GM19099 (cell line): ENCODE data around the gene COL1A1.

Source experiments
- POLR2A ChIP-seq: IDR thresholded peaks from 3 replicates; pipeline ENCODE4 v1.6.1; 2011; ENCODE audit warnings: low read depth; ENCODE audit not compliant: insufficient read length; ENCODE audit errors: extremely low read depth

Gene COL1A1

DNA sequence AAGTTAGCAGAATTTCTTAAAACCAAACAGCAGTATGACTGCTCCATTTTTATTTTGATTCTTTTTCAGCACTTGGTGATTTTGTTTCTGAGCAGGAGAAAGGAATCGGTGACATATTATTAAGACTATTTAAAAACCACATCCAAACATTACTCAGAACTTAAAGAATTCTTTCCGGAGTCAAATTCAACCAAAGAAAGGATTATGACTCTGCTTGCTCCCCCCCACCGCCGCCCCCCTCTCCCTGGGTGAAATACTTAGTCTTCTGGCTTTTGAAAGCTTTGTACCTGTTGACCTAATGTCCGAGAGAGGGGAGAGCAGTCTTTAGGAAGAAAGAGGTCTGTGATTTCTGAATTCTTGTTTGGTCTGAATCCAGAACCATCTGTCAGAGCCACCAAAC, 17.9 kb upstream of the COL1A1 start:
- TF ChIP-seq POLR2A = no peak

DNA sequence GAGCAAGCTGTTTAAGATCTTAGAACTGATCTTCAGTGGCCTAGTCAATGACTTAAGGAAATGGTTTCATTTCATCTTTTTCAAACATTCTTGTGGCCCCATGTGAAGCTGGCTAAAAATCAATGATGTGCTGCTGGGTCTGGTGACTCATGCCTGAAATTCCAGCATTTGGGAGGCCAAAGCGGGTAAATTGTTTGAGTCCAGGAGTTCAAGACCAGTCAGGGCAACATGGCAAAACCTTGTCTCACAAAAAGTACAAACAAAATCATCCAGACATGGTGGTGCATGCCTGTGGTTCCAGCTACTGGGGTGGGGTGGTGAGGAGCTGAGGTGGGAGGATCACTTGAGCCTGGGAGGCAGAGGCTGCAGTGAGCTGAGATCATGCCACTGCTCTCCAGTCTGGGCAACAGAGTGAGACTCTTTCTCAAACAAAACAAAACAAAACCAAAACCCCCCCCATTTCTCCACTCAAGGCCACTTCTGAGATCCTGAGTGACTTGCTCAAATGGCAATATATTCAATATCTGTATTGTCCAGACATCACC, 17.4 kb upstream of the COL1A1 start:
- TF ChIP-seq POLR2A = no peak

DNA sequence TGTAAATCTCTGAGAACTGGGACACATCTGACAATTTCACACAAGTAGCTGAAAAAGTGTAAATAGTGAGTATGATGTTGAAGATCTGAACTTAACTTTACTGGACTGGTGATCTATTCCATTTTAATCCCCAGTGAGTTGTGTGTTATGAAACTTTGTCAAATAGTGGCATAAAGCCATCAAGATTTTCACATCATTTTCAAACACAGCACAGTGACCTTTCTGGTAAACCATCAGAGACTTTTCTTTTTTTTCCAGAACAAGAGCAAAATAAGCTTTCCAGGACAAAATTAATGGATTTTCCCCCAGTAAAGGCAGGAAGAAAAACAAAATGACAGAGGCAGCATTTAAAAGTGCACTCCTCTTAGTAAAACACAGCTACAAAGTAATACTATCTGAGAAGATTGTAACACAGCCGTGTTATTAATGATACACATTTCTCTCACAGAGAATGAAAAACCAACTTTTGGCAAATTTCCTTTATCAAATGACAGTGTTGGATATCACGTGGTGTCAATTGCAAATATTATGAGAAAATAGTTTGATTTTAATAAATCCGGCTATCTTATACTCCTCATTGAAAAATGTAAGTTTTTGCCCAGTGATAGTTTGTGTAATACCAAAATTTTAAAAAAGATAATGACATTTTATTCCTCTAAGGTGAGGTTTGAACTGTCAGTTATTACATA, 16.8 kb upstream of the COL1A1 start:
- no peak for TF ChIP-seq POLR2A

DNA sequence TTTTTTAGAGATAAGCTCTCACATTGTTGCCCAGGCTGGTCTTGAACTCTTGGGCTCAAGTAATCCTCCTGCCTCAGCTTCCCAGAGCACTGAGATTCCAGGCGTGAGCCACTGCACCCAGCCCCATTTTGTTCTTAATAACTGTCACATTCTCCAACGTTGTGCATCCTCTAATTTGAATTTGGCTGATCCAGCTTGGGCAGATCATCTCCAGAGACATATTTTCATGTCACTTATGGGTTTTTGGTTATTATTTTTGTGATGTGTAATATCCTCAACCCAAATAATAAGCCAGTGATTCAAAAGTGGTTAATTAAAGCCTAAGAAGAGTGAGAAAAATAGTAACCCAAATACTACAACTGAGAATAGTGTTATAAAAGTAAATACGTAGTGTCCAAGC, 16.2 kb upstream of the COL1A1 start:
- no peak for TF ChIP-seq POLR2A

DNA sequence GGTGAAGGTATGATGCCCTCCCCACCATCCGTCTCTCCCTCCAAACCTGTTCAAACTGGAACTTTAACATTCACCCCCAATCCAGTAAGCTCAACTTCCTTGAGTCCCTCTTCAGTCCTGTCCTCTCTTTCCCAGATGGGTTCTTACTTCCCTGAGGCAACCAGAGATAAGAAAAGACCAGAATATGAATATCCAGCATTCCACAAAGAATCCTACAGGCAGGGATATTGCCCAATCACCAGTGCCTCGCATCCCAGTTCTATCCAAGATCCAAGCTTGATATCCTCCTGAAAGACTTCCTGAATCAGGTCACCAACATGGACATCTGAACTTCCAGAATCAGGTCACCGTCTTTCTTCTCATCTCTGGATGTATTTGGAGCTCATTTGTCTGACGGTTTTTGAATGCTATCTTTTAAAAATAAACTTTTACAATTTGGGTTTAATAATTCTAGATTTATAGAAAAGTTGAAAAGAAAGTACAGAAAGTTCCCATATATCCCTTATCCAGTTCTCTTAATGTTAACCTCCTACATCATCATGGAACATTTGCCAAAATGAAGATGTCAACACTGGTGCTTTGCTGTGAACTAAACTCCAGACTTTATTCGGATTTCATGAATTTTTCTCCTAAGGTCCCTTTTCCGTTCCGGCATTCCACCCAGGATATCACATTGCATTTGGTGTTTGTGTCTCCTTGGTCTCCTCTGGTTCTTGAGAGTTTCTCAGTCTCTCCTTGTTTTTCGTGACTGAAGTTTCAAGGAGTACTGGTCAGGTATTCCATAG, 13.7 kb upstream of the COL1A1 start:
- TF ChIP-seq POLR2A = no peak

DNA sequence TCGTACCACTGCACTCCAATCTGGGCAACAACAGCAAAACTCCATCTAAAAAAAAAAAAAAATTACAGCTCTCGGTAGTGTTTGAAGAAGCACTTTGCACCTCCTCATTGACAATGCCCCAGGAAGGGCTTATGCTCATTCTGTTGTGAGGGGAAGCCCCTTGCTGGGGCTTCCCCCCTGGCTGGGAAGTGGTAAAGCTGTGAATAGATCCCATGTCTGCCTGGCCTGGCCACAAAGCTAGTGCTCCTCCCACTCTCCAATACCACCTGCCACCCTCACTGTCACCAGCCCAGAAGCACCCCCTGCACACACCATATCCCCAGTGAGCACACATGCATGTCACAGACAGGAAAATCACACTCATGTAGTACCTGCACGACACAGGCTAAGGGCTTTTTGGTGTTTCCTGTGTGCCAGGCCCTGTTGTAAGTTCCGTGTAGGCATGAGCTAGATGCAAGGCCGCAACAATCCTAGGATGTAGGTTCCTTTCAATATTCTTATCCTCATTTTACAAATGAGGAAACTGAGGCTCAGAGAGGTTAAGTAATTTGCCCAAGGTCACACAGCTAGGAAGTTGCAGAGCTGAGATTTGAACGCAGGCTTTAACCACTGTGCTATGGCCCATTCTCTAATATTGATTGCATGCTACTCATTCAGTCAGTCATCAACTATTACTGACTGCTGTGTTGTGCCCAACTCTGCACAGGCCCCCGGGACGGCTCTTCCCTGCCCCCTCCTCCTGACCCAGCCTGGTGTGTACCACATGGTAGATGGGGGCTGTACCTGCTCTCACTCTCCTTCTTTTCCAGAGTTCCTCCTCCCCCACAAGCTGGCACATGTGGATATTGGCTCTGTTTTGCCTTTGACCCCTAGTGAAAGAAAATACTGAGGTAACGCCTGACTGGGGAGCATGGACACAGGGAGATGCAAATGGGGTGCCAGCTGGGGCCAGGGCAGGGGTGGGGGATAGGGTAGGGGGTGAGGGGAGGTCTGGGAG, 11.9 kb upstream of the COL1A1 start:
- no peak for TF ChIP-seq POLR2A

DNA sequence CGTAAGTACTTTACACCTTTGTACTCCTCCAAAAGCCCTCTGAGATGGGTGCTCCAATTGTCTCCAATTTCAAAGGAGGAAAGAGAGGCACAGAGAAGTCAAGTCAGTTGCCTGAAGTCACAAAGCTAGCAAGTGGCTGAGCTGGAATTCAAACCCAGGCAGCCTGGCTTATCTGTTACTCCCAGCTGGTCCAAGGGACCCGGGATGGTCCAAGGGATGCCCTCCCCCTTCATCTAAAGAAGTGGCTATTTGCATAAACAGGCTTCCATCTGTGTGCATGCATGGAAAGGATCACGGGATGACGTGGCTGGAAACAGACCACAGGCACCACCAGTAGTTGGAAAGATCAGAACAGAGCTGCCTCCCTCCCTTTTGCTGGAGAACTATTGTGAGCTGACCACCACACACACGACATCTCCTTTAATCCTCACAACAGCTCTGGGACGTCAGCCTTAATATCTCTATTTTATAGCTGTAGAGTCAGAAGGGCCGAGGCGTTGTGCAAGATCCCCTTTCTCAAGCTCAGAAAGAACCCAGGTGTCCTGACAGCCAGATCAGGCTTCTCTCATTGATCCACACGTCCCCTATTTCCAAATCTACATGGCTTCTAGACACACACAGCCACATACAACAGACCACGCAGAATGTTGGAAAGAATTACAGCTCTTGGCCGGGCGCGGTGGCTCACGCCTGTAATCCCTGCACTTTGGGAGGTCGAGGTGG, 10.9 kb upstream of the COL1A1 start:
- no peak for TF ChIP-seq POLR2A

DNA sequence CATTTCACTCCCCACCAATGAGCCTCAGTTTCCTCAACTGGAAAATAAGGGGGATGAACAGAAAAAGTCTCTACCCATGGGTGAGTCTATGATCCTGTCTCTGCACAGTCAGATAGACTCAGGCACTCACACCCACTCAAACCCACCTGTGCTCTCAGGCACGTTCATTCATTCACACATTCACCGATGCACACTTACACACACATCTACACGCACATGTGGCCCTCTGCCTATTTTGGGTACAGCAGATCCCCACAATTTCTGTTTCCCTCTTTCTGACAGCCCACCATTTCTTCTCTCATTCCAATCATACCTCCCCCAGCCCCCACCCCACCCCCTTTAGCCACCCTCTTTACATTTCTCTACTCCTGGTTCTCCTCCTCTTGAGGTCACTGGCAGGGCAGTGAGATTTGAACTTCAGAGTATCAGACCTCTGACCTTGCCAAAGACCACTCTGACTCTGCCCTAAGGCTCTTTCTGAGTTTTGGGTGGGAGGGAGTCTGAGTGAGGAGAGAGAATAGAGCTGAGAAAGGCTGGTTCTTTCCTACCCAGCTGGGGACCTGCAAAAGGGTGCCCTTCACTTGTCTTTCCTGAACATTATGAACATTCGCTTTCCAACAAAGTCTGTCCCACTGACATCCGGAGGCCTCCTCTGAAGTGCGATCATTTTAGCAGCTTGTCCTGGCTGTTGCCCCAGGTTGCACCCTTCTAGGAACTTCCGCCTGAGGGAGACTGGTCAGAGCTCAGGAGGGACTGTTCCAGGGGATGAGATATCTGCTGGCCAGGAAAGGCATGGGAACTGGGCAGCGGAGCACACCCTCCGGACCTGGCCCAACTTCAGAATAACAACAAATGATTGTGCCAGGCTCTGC, 10.1 kb upstream of the COL1A1 start:
- no peak for TF ChIP-seq POLR2A

DNA sequence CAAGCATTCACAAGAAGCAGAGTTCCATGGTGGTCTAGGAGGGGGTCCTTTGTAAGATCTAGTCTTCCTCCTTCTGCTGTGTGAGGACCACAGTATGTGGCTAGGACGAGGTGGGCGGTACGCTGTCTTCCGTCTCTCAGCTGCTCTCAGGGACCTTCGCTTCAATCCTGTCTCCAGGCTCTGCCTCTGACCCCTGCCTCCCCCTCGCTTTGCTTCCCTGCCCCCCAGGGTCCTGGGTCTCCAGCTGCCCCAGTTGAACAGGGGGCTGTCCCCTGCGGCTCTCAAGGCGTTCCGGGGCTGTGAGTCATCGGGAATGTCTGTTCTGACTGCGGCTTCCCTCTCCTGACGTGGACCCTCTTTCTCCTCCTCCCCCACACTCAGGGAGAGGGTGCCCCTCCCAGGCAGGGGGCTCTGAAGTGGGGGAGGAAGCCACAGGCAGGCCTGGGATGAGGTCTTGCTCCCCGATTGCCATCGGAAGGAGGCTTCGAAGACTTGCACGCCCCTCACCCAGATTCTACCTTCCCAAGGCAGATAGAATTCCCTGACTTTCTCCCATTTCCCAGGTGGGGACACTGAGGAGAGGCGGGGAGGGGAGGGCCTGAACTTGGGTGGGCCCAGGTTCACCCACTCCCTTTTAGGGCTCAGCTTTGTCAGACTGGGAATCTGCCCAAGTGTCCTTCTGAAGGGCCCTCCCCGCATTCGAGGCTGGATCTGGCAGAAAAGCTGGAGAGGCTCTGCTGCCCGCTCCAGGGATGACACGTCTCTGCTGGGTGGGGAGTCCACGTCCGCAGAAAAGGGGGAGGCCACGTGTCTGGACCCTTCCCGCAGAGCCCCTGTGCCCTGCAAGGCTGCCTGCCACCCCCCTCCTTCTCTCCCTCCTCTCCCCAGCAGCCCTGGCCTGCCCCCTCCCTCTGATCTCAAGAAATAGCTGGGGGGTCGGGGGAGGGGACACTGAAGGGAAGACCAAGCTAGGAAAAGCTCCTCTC, 9.1 kb upstream of the COL1A1 start:
- TF ChIP-seq POLR2A = no peak

DNA sequence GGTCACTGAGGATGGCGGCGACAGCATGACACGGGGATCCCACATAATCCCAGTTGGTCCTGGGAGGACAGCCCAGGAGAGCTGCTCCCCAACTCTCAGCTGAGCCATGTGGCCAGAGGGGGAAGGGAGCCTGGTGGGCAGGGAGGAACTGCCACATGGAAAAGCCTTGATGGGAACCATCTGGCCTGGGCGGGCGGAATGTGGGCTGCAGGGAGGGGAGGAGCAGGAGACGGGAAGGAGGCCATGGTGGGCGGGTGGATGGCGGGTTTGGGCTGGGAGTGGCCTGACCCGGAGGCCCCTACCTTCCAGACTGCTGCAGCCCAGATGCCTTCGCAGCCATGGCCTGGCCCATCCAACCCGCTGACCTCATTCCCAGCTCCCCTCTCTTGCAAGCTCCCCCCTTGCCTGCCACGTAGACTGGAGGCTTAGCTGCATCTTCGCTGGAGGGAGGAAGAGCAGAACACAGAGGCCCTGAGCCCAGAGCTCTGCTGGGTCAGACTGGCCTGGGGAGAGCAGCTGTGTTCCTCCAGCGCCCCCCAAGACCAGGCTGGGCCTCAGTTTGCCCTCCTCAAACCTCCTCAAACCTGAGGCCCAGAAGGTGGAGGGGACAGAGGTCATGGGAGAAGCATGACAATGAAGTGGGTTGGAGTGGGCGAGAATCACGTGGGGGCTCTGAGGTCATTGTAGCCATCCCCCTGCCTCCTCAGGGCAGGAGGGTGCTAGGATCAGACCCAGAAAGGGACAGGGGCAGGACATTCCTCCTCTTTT, 8.2 kb upstream of the COL1A1 start:
- no peak for TF ChIP-seq POLR2A

DNA sequence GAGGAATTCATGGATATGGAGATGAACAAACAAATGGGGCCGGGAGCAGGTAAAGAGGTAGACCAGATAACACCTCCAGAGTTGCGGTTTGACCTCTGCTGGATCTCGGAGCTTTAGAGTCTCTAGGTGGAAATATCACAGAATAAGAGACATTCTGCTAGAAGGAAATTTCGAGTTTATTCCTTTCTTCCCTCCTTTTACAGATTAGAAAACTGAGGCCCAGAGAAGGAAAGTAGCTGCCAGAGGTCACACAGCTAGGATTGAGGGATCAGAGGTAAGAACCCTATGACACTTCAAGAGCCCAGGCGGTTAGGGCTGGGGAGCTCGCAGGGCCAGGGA, 7.7 kb upstream of the COL1A1 start:
- no peak for TF ChIP-seq POLR2A

DNA sequence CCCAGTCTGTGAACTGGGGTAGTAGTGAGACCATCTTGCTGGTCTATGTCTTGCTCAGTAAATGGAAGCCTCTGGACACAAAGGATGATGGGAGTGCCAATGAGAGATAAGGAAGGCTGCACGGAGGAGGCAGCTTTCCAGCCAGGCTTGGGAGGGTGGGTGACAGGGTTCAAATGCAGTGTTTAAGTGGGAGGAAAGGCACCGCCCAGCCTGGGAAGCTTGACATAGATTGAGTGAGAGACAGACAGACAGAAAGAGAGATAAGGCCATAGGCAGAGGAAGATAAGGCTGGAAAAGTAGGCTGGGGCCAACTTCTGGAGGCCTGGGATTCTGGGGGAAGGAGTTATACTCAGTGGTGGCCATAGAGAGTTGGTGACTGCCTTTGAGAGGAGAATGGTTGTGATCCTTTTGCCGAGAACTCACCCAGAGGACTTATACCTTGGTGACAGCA, 7.2 kb upstream of the COL1A1 start:
- TF ChIP-seq POLR2A = no peak
